ENCODE measurements around the gene ZNF8.

Gene ZNF8

DNA sequence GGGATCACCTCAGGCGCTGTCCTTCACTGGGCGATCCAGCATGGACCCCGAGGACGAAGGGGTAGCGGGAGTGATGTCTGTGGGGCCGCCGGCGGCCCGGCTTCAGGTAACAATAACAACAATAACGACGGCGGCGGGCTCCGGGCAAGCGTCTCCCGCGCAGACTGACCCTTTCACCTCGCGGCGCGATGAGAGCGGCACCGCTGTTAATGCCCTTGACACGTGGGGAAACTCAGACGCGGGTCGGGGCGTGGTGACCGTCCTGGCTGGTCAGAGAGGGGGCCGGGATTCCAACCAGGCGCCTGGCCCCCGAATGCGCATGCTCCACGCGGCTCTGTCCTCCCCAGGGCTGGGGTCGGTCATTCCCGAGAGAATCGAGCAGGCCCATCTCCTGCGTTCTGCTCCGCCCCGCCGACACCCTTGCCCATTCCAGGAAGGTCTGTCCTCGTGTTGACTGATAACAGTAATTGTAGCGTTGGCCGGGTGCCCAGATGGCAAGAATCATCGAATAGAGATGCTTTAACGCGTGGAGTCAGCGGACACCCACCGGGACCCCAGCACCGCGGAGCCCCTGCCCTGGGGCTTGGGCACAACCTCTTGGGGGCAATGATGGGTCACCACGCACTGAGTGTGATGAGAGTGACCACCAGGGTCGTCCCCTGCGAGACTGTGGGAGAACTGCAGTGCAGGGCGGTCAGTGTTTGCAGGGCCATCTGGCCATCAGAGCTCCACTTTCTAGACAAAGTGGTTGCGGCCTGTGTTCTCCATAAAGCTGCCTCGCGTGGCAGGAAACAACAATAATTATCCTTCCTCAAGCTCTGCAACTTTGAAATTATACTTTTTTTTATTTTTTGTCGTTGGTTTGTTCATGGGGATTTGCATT, 528 bp downstream of the ZNF8 start:
- peaks cover 30% of the 10 kb centered on the region for H3K4me1 ChIP-seq (ENCODE audit: insufficient read depth, low read length, poor library complexity, severe bottlenecking)
- H3K9me3 ChIP-seq (ENCODE audit: insufficient read depth, low read depth, low read length) = no peaks in the 10 kb centered on the region
- peak overlapping the region; percentile 92 for H3K4me2 ChIP-seq (ENCODE audit: low read depth, low read length, poor library complexity, severe bottlenecking)
- peaks cover 64% of the 10 kb centered on the region for H3K79me2 ChIP-seq (ENCODE audit: insufficient read depth, low read length)
- peak overlapping the region; percentile 82 for H3K4me3 ChIP-seq (ENCODE audit: low read length, poor library complexity, severe bottlenecking)
- peak overlapping the region; percentile 88 for H3K9ac ChIP-seq (ENCODE audit: low read depth, low read length, poor library complexity, severe bottlenecking)
- peaks cover 34% of the 10 kb centered on the region for H4K20me1 ChIP-seq (ENCODE audit: insufficient read depth, low read length, poor library complexity, severe bottlenecking)
- no peaks in the 10 kb centered on the region for H3F3A ChIP-seq (ENCODE audit: low read depth)
- H3K27me3 ChIP-seq (ENCODE audit: insufficient read depth, low read length, poor library complexity, severe bottlenecking) = no peaks in the 10 kb centered on the region
- peak overlapping the region; percentile 95 for H2AFZ ChIP-seq (ENCODE audit: low read length)
- H3K9me2 ChIP-seq (replicated peaks; ENCODE audit: low read depth, low read length) = no peaks in the 10 kb centered on the region
- TF ChIP-seq EZH2phosphoT487 (IDR thresholded peaks at IDR 0.05; ENCODE audit: borderline replicate concordance) = no peak
- TF ChIP-seq, protein P1, sequence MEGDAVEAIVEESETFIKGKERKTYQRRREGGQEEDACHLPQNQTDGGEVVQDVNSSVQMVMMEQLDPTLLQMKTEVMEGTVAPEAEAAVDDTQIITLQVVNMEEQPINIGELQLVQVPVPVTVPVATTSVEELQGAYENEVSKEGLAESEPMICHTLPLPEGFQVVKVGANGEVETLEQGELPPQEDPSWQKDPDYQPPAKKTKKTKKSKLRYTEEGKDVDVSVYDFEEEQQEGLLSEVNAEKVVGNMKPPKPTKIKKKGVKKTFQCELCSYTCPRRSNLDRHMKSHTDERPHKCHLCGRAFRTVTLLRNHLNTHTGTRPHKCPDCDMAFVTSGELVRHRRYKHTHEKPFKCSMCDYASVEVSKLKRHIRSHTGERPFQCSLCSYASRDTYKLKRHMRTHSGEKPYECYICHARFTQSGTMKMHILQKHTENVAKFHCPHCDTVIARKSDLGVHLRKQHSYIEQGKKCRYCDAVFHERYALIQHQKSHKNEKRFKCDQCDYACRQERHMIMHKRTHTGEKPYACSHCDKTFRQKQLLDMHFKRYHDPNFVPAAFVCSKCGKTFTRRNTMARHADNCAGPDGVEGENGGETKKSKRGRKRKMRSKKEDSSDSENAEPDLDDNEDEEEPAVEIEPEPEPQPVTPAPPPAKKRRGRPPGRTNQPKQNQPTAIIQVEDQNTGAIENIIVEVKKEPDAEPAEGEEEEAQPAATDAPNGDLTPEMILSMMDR (conservative IDR thresholded peaks at IDR 0.05; ENCODE audit: low read length) = no peak
- no peaks in the 10 kb centered on the region for H3K36me3 ChIP-seq (ENCODE audit: insufficient read depth, low read length)

DNA sequence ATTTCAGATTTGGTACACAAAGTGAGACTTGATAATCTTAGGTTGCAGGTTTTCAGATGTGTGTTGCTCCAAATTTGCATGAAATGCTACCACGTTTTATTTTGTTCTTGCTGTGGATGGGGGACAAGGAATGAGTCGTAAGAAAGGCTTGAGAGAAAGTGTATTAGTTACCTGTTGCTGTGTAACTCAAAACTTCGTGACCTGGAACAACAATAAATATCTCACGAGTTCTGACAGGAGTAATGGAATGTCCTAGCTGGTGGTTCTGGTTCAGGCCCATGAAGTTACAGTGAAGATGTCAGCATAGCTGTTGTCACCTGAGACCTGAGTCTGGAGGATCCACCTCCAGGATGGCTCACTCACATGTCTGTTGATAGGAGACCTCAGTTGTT, 1.2 kb downstream of the ZNF8 start:
- Histone ChIP-seq H3K4me1 (ENCODE audit: insufficient read depth, low read length, poor library complexity, severe bottlenecking) (peaks cover 30% of the 10 kb centered on the region), H3K79me2 (ENCODE audit: insufficient read depth, low read length) (peaks cover 70% of the 10 kb centered on the region), H3K4me2 (ENCODE audit: low read depth, low read length, poor library complexity, severe bottlenecking) (peak overlapping the region; percentile 92), H3K27me3 (ENCODE audit: insufficient read depth, low read length, poor library complexity, severe bottlenecking) (no peaks in the 10 kb centered on the region), H3K4me3 (ENCODE audit: low read length, poor library complexity, severe bottlenecking) (peak overlapping the region; percentile 82), H2AFZ (ENCODE audit: low read length) (no peak overlapping the region), H3K9me3 (ENCODE audit: insufficient read depth, low read depth, low read length) (no peaks in the 10 kb centered on the region), H3K9me2 (replicated peaks; ENCODE audit: low read depth, low read length) (no peaks in the 10 kb centered on the region), H4K20me1 (ENCODE audit: insufficient read depth, low read length, poor library complexity, severe bottlenecking) (peaks cover 34% of the 10 kb centered on the region), H3K9ac (ENCODE audit: low read depth, low read length, poor library complexity, severe bottlenecking) (peak overlapping the region; percentile 88), H3F3A (ENCODE audit: low read depth) (no peaks in the 10 kb centered on the region), H3K36me3 (ENCODE audit: insufficient read depth, low read length) (no peaks in the 10 kb centered on the region)
- TF ChIP-seq, protein P1 (conservative IDR thresholded peaks at IDR 0.05; ENCODE audit: low read length) = no peak
- no peak for TF ChIP-seq EZH2phosphoT487 (IDR thresholded peaks at IDR 0.05; ENCODE audit: borderline replicate concordance)

DNA sequence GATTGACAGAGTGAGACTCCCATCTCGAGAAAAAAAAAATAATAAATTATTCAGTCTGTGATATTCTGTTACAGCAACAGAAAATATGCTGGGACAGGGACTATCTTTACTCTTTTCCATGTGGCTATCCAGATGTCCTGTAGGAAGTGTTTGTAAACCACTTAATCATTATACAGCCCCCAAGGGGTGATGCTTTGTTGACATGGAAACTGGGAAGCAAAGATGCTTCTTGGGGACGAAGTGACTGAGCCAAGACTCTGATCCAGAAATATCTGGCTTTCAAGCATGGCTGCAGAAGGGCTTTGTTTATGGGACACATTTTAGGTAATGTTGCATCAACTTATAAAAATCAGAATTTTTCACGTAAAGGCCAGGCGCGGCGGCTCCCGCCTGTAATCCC, 5.4 kb downstream of the ZNF8 start:
- H3K4me1 ChIP-seq (ENCODE audit: insufficient read depth, low read length, poor library complexity, severe bottlenecking) = peaks cover 25% of the 10 kb centered on the region
- no peaks in the 10 kb centered on the region for H3F3A ChIP-seq (ENCODE audit: low read depth)
- no peak for TF ChIP-seq EZH2phosphoT487 (IDR thresholded peaks at IDR 0.05; ENCODE audit: borderline replicate concordance)
- TF ChIP-seq, protein P1 (conservative IDR thresholded peaks at IDR 0.05; ENCODE audit: low read length) = no peak
- no peaks in the 10 kb centered on the region for H3K9me3 ChIP-seq (ENCODE audit: insufficient read depth, low read depth, low read length)
- H4K20me1 ChIP-seq (ENCODE audit: insufficient read depth, low read length, poor library complexity, severe bottlenecking) = peaks cover 34% of the 10 kb centered on the region
- no peak overlapping the region for H3K9ac ChIP-seq (ENCODE audit: low read depth, low read length, poor library complexity, severe bottlenecking)
- no peak overlapping the region for H2AFZ ChIP-seq (ENCODE audit: low read length)
- no peaks in the 10 kb centered on the region for H3K27me3 ChIP-seq (ENCODE audit: insufficient read depth, low read length, poor library complexity, severe bottlenecking)
- H3K9me2 ChIP-seq (replicated peaks; ENCODE audit: low read depth, low read length) = no peaks in the 10 kb centered on the region
- peaks cover 64% of the 10 kb centered on the region for H3K79me2 ChIP-seq (ENCODE audit: insufficient read depth, low read length)
- no peak overlapping the region for H3K4me2 ChIP-seq (ENCODE audit: low read depth, low read length, poor library complexity, severe bottlenecking)
- H3K36me3 ChIP-seq (ENCODE audit: insufficient read depth, low read length) = peaks cover 34% of the 10 kb centered on the region; the same call in 1 of the 2 replicates
- no peak overlapping the region for H3K4me3 ChIP-seq (ENCODE audit: low read length, poor library complexity, severe bottlenecking)

Measured in Loucy (cell line).